Activated CD4-positive, alpha-beta T cell treated with anti-CD3 and anti-CD28 coated beads for 36 hours (primary cell): ENCODE data around the gene ERP29. TPM values are rescaled to one million over a fixed set of nuclear protein-coding genes. Genes with fewer than 3 reads are reported as not detected.

ENCODE experiments used
- ATAC-seq: fragments of 200-7000 bp; cut with Tn5 transposase; one replicate; pipeline ENCODE4 v1.10.0; 2021; ENCODE audit warnings: mild to moderate bottlenecking, moderate library complexity
- CTCF ChIA-PET: fragments of 350-600 bp; sonication (Branson Sonifier 250); formaldehyde crosslinking; loops from one replicate; lab custom pipeline; 2021; ENCODE audit warnings: antibody characterized with exemption; lab: Charles Lee
- POLR2A ChIA-PET: fragments of 350-600 bp; sonication (Branson Sonifier 250); formaldehyde crosslinking; loops from one replicate; lab custom pipeline; 2021; ENCODE audit warnings: antibody characterized with exemption, inconsistent platforms; lab: Charles Lee
- DNase-seq: peaks from one replicate; pipeline ENCODE4 v3.0.0-alpha.2; 2020
- H3K27ac Mint-ChIP-seq: one replicate; pipeline ENCODE4 v1.8.0; 2021; ENCODE audit warnings: mixed read lengths
- H3K27me3 Mint-ChIP-seq: one replicate; pipeline ENCODE4 v1.8.0; 2021; ENCODE audit warnings: mixed read lengths
- H3K36me3 Mint-ChIP-seq: one replicate; pipeline ENCODE4 v1.8.0; 2021; ENCODE audit warnings: low read depth, mixed read lengths
- H3K4me1 Mint-ChIP-seq: one replicate; pipeline ENCODE4 v1.8.0; 2021; ENCODE audit warnings: mixed read lengths
- H3K4me3 Mint-ChIP-seq: one replicate; pipeline ENCODE4 v1.8.0; 2021; ENCODE audit warnings: mild to moderate bottlenecking, moderate library complexity, mixed read lengths
- H3K9me3 Mint-ChIP-seq: one replicate; pipeline ENCODE4 v1.8.0; 2021; ENCODE audit warnings: low read depth, mixed read lengths
- intact Hi-C, 2 experiments: fragments of 100-400 bp; cut with DNase I in 1 of 2; cut with micrococcal nuclease in 1 of 2; formaldehyde crosslinking; loops; one replicate each; pipeline versions ENCODE4 v1.14.2 to v1.15.1; 2022 to 2024; cut with DNase I, micrococcal nuclease
- total RNA-seq, 2 experiments: library from RNA; stranded (reverse); gene quantifications; one replicate each; pipeline ENCODE4 v1.2.3, GENCODE V29; 2021

The ERP29 gene
- total RNA-seq, 2 experiments from 2014 or later = 79.7 to 87.3 TPM

DNA sequence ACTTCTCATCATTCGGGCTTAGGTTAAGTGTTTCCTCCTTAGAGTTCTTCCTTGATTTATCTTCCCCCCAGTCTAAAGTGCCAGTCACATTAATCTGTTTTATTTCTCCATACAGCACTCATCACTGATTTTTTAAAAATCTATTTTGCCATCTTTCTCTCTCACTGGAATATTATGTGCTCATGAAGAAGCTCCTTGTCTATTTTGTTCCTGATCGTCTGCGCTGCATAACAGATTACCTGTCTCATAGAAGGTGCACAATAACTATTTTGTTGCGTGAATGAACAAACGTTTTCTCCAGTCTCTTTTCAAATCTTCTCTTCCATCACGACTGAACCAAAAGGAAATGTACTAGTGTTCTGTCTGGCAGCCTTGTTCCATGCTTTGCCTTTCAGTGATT lies 2.7 kb downstream of the ERP29 start:
- Mint-ChIP-seq H3K27ac (peak overlapping the region; percentile 75), H3K27me3 (no peaks in the 10 kb centered on the region), H3K4me1 (peaks cover 64% of the 10 kb centered on the region), H3K36me3 (peaks cover 48% of the 10 kb centered on the region), H3K9me3 (peaks cover 8% of the 10 kb centered on the region), H3K4me3 (no peak overlapping the region)
- ChIA-PET POLR2A (interaction anchor here (0.6 kb wide), 1 partner anchor 14 kb away, joined by 4 read pairs; no protein-coding TSS in a partner anchor), CTCF (interaction anchor here (0.7 to 1.2 kb wide), 2 partner anchors 64 to 68 kb away, joined by 3 to 4 read pairs; no protein-coding TSS in a partner anchor)
- DNase-seq (no peak), ATAC-seq (no peak)
- intact Hi-C loops = loop anchor here in 1 of 2 experiments (2.0 kb wide), 1 partner anchor 173 kb away; the partner anchor contains the start of gene MAPKAPK5

DNA sequence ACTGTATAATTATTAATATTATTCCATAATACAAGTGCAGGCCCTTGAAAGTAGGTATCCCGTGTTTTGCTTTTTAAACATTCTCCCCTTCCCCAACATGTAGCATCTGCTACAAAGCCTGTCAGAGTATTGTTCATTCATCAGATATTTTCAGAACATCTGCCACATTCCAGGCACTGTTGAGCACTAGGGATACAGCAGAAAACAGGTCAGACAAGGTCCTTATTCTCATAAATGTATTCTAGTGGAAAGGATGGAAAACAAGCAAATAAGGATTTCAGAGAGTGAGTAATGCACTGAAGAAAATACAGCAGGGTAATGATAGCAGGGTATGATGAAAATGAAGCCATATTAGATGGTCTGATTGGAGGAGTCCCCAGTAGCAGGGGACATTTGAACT lies 3.8 kb downstream of the ERP29 start:
- intact Hi-C loops = no loop called here
- CTCF ChIA-PET = interaction anchor here (1.2 kb wide), 1 partner anchor 65 kb away, joined by 4 read pairs; no protein-coding TSS in a partner anchor
- H3K27me3 Mint-ChIP-seq = no peaks in the 10 kb centered on the region

DNA sequence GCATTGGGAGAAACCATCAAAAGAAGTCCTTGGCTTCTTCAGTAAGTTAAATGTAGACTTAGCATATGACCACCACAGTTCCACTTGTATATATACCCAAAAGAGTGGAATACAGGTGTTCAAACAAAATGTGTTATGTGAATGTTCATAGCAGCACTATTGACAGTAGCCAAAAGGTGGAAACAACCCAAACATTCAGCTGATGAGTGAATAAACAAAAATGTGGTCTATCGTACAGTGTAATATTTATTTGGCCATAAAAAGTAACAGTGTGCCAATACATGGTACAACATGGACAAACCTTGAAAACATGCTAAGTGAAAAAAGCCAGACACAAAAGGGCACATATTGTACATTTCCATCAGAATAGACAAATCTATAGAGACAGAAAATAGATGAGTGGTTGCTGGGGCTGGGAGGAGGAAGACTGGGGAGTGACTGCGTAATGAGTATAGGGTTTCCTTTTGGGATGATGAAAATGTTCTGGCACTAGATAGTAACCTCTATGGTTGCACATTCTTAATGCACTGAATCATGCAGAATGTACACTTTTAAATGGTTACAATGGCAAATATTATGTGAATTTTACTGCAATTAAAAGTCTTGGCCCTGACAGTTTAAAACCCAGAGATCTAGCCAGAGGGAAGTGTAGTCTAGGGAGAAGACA lies 5.5 kb downstream of the ERP29 start:
- peaks cover 59% of the 10 kb centered on the region for H3K4me1 Mint-ChIP-seq
- peaks cover 51% of the 10 kb centered on the region for H3K36me3 Mint-ChIP-seq
- no peak for ATAC-seq
- H3K27me3 Mint-ChIP-seq = no peaks in the 10 kb centered on the region
- H3K27ac Mint-ChIP-seq = peak overlapping the region; percentile 69
- intact Hi-C loops = no loop called here
- peaks cover 6% of the 10 kb centered on the region for H3K9me3 Mint-ChIP-seq
- H3K4me3 Mint-ChIP-seq = no peak overlapping the region
- CTCF ChIA-PET = interaction anchor here (1.1 to 1.4 kb wide), 2 partner anchors 15 to 73 kb away, joined by 3 to 5 read pairs; no protein-coding TSS in a partner anchor
- no peak for DNase-seq
- POLR2A ChIA-PET = no interaction called here

More for the DNA sequence above, 3.8 kb downstream of the ERP29 start:
- H3K27ac Mint-ChIP-seq = peak overlapping the region; percentile 4
- ATAC-seq (no peak), DNase-seq (no peak)
- H3K36me3 Mint-ChIP-seq = peaks cover 42% of the 10 kb centered on the region
- POLR2A ChIA-PET = no interaction called here
- H3K4me1 Mint-ChIP-seq = peaks cover 53% of the 10 kb centered on the region
- H3K9me3 Mint-ChIP-seq = peaks cover 6% of the 10 kb centered on the region
- no peak overlapping the region for H3K4me3 Mint-ChIP-seq

DNA sequence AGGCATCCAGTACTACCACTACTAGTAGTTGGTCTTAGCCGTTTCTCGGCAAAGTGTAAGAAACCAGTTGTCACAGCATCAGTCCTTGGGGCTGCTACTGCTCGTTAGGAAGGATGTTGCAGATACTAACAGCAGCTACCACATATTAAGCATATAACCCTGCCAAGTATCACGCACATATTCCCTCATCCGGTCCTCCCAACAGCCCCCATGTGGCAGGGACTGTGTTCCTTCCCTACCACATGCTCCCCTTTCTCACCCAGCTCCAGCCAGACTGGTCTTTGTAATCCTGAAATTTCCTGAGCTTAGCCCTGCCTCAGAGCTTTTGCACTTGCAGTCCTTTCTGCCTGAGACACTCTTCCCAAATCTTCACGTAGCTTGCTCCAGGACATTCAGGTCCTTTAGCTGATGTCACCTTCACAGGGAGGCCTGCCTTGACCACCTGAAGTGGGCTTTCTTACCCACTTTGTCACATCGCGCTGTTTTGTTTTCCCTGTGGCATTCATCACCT lies 7.8 kb downstream of the ERP29 start:
- no peaks in the 10 kb centered on the region for H3K27me3 Mint-ChIP-seq
- no peak for ATAC-seq
- H3K4me1 Mint-ChIP-seq = peaks cover 50% of the 10 kb centered on the region
- peaks cover 52% of the 10 kb centered on the region for H3K36me3 Mint-ChIP-seq
- peaks cover 2% of the 10 kb centered on the region for H3K9me3 Mint-ChIP-seq
- POLR2A ChIA-PET = no interaction called here
- CTCF ChIA-PET = interaction anchor here (0.7 to 1.2 kb wide), 5 partner anchors 27 to 380 kb away, joined by 3 to 8 read pairs (median 4); no protein-coding TSS in a partner anchor
- DNase-seq = no peak
- peak overlapping the region; percentile 15 for H3K27ac Mint-ChIP-seq
- H3K4me3 Mint-ChIP-seq = no peak overlapping the region
- intact Hi-C loops = no loop called here

DNA sequence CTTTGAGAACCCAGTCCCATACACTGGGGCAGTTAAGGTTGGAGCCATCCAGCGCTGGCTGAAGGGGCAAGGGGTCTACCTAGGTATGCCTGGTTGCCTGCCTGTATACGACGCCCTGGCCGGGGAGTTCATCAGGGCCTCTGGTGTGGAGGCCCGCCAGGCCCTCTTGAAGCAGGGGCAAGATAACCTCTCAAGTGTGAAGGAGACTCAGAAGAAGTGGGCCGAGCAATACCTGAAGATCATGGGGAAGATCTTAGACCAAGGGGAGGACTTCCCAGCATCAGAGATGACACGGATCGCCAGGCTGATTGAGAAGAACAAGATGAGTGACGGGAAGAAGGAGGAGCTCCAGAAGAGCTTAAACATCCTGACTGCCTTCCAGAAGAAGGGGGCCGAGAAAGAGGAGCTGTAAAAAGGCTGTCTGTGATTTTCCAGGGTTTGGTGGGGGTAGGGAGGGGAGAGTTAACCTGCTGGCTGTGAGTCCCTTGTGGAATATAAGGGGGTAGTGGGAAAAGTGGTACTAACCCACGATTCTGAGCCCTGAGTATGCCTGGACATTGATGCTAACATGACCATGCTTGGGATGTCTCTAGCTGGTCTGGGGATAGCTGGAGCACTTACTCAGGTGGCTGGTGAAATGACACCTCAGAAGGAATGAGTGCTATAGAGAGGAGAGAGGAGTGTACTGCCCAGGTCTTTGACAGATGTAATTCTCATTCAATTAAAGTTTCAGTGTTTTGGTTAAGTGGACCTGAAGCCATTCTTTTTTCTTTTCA lies 9.2 kb downstream of the ERP29 start:
- Mint-ChIP-seq H3K9me3 (no peaks in the 10 kb centered on the region), H3K4me3 (no peak overlapping the region), H3K27me3 (no peaks in the 10 kb centered on the region), H3K4me1 (peaks cover 46% of the 10 kb centered on the region), H3K36me3 (peaks cover 45% of the 10 kb centered on the region), H3K27ac (peak overlapping the region; percentile 10)
- CTCF ChIA-PET = interaction anchor here (0.7 to 2.2 kb wide), 2 partner anchors 77 to 101 kb away, joined by 3 to 10 read pairs; no protein-coding TSS in a partner anchor
- POLR2A ChIA-PET = interaction anchor here (1.1 to 1.7 kb wide), 2 partner anchors 8 to 12 kb away, joined by 3 to 9 read pairs; no protein-coding TSS in a partner anchor
- DNase-seq = no peak
- intact Hi-C loops = no loop called here
- no peak for ATAC-seq

DNA sequence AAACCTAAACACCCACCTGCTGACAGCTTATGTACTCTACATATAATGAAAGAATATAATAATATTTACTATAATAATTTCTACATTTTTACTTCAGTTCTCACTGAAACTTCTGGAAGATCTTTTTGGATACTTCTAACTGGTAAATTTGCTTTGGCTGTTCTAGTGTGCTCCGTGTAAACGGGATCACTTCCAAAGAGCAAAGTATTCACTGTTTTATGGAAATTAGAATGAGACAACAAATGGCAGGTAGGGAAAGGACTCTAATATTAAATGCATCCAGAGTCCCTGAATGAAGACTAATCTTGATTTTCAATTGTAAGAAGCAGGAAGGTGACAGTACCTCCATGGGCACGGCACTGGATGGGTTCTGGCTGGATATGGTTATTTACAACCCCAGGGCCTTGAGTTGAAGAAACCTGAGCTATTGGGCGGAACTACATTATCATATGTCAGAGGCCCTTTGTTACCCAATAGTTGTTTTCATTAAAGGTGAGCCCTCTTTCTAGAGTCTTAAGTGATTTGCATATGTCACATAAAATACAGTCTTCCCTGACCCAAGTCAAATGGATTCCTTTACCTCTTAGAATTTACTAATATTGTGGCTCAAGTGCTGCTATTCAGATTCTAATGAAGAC lies 10.7 kb downstream of the ERP29 start:
- intact Hi-C loops = no loop called here
- H3K27me3 Mint-ChIP-seq = no peaks in the 10 kb centered on the region
- H3K36me3 Mint-ChIP-seq = peaks cover 43% of the 10 kb centered on the region
- POLR2A ChIA-PET = interaction anchor here (0.6 to 1.7 kb wide), 2 partner anchors 10 to 81 kb away, joined by 5 to 9 read pairs; no protein-coding TSS in a partner anchor
- no peaks in the 10 kb centered on the region for H3K9me3 Mint-ChIP-seq
- DNase-seq (no peak), ATAC-seq (no peak)
- no peak overlapping the region for H3K4me3 Mint-ChIP-seq
- peaks cover 45% of the 10 kb centered on the region for H3K4me1 Mint-ChIP-seq
- CTCF ChIA-PET = interaction anchor here (0.9 to 2.2 kb wide), 3 partner anchors 9 to 79 kb away, joined by 3 to 10 read pairs (median 5); partner anchors contain the start of gene TMEM116
- peak overlapping the region; percentile 55 for H3K27ac Mint-ChIP-seq

DNA sequence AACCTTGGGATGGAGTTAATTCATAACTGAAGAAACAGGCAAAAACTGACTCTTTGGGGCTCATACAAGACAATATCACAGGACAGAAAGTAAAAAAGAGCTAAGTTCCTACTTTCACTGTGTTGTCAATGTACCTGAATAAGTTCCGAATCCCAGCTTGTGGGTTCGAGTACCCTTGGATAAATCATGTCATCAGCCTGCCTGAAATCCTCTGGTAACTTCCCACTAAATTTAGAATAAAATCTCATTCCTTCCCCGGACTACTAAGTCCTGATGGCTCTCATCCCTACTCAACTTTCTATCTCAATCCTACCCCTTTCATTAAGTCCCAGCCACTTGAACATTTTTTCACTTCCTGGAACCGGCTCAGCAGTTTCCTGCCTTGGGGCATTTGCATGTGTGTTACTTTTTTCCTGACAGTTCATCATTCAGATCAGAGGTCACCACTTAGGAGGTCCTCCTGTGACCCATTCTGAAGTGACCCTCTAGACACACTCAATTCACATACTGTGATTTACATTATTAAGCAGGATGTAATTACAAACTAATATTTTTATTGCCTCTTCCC lies 12.7 kb downstream of the ERP29 start:
- Mint-ChIP-seq H3K27ac (peak overlapping the region; percentile 75), H3K4me3 (no peak overlapping the region), H3K4me1 (peaks cover 32% of the 10 kb centered on the region), H3K9me3 (no peaks in the 10 kb centered on the region), H3K36me3 (peaks cover 53% of the 10 kb centered on the region), H3K27me3 (no peaks in the 10 kb centered on the region)
- intact Hi-C loops = no loop called here
- DNase-seq = no peak
- no peak for ATAC-seq
- ChIA-PET CTCF (interaction anchor here (0.7 to 1.0 kb wide), 3 partner anchors 11 to 407 kb away, joined by 3 read pairs; no protein-coding TSS in a partner anchor), POLR2A (interaction anchor here (0.7 kb wide), 1 partner anchor 8 kb away, joined by 3 read pairs; no protein-coding TSS in a partner anchor)

DNA sequence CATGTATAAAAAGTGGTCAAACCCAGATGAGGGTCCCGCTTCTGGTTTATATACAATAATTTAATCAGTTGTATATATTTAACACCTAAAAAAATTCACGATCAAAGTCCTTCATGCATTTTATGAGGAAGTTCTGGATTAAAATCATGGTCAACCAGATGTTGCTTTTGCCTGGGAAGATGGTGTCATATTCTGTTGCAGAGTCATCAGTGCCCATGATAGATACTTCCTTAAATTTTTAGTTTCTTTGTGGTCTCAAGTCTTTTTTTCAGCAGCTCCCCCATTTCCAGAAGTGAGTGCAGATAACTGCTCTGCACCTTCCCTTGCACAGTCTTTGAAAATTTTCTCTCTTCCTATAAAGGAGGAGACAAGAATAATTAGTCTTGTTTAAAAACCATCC lies 16.1 kb downstream of the ERP29 start:
- Mint-ChIP-seq H3K9me3 (no peaks in the 10 kb centered on the region), H3K27me3 (no peaks in the 10 kb centered on the region), H3K27ac (peak overlapping the region; percentile 38), H3K4me3 (no peak overlapping the region), H3K36me3 (peaks cover 44% of the 10 kb centered on the region), H3K4me1 (peaks cover 25% of the 10 kb centered on the region)
- POLR2A ChIA-PET = no interaction called here
- intact Hi-C loops = no loop called here
- CTCF ChIA-PET = interaction anchor here (1.6 kb wide), 1 partner anchor 85 kb away, joined by 5 read pairs; no protein-coding TSS in a partner anchor
- ATAC-seq (no peak), DNase-seq (no peak)

DNA sequence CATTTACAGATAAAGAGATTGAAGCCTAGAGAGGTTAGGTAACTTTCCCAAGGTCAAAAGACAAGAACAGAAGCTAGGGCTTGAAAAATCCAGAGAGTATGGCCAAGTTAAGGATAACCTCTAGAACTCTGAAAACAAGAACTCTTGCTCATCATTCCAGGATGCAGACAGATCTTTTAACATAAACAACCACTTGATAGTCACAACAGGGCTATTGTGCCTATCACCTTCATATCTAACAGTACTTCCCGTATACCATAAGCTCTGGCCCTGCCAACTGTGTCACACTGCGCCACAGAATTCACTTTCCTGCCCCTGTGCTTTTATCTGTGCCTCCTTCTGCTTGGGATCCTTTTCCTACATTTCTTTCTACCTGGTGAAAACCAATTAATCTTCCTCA lies 18.2 kb downstream of the ERP29 start:
- H3K36me3 Mint-ChIP-seq = peaks cover 40% of the 10 kb centered on the region
- H3K4me3 Mint-ChIP-seq = no peak overlapping the region
- ChIA-PET POLR2A (interaction anchor here (0.6 kb wide), 1 partner anchor 22 kb away, joined by 4 read pairs; no protein-coding TSS in a partner anchor), CTCF (interaction anchor here (1.1 kb wide), 1 partner anchor 30 kb away, joined by 3 read pairs; no protein-coding TSS in a partner anchor)
- intact Hi-C loops = no loop called here
- ATAC-seq = peak; percentile 23
- peaks cover 18% of the 10 kb centered on the region for H3K4me1 Mint-ChIP-seq
- no peaks in the 10 kb centered on the region for H3K9me3 Mint-ChIP-seq
- H3K27me3 Mint-ChIP-seq = no peaks in the 10 kb centered on the region
- peak overlapping the region; percentile 7 for H3K27ac Mint-ChIP-seq
- DNase-seq = no peak

DNA sequence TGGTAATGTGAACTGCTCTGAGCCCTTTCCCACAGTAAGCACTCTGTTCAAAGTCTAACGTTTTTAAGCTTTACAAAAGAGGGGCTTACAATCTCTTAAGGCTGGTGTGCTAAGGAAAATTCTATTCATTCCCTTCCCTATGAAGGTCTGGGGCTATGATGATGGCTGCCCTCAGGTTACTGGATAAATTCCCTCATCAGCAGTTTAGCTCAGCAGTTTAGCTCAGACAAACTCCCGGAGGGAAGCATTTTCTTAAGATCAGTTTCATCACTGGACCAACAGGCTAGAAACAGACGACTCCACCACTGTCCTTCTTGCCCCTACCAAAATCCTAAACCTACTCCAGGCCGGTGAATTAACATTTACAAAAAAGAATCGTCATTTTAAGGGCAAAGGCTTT lies 19.1 kb downstream of the ERP29 start:
- intact Hi-C loops = no loop called here
- no peak overlapping the region for H3K27ac Mint-ChIP-seq
- DNase-seq (no peak), ATAC-seq (no peak)
- ChIA-PET POLR2A (interaction anchor here (0.6 kb wide), 1 partner anchor 21 kb away, joined by 4 read pairs; no protein-coding TSS in a partner anchor), CTCF (interaction anchor here (0.6 to 0.7 kb wide), 3 partner anchors 31 to 92 kb away, joined by 3 read pairs; partner anchors contain the start of gene NAA25)
- H3K9me3 Mint-ChIP-seq = no peaks in the 10 kb centered on the region
- no peak overlapping the region for H3K4me3 Mint-ChIP-seq
- H3K4me1 Mint-ChIP-seq = peaks cover 17% of the 10 kb centered on the region
- no peaks in the 10 kb centered on the region for H3K27me3 Mint-ChIP-seq
- H3K36me3 Mint-ChIP-seq = peaks cover 44% of the 10 kb centered on the region
